Gastrocnemius medialis (tissue), 4 donors: ENCODE measurements around the gene CRHBP.

Experiments used
- CTCF ChIP-seq, 5 experiments: fragments of 450-650 bp in 3 of 5; fragments of 200-600 bp in 2 of 5; sonication (generic) in 2 of 5; IDR thresholded peaks in 4 of 5; conservative IDR thresholded peaks in 1 of 5; 1 replicate in 4 of 5; 2 replicates in 1 of 5; pipeline ENCODE4 v1.5.1; 2016 to 2019; ENCODE audit warnings: antibody characterized with exemption in 5 of 5, mild to moderate bottlenecking in 3 of 5, moderate library complexity in 3 of 5
- POLR2A ChIP-seq, 2 donors: fragments of 450-650 bp; IDR thresholded peaks; one replicate each; pipeline ENCODE4 v1.6.1; 2017; ENCODE audit warnings: antibody characterized with exemption in 2 of 2, mild to moderate bottlenecking in 2 of 2, moderate library complexity in 2 of 2

- TF ChIP-seq POLR2A (IDR thresholded peaks at IDR 0.05) (no peak), CTCF (IDR thresholded peaks at IDR 0.05 in 4 of 5, conservative IDR thresholded peaks at IDR 0.05 in 1 of 5) (no peak)
Measured at GRCh38 chr5:77006124-77006523, 53.3 kb downstream of the CRHBP start.
